Fibroblast of mammary gland (primary cell): Measurements from ENCODE around the gene CAPN5.

Experiments used
- DNase-seq: peaks from one replicate; pipeline ENCODE4 v3.0.0-alpha.2; 2010; ENCODE audit warnings: low read depth
- H3K4me3 ChIP-seq: 2 replicates; pipeline ENCODE4 v1.5.1; 2011; ENCODE audit warnings: low read depth, mild to moderate bottlenecking, low read length, moderate library complexity; ENCODE audit not compliant: control insufficient read depth
- TF ChIP-seq, protein P1 (sequence below): conservative IDR thresholded peaks from 2 replicates; pipeline ENCODE4 v1.5.1; 2011; ENCODE audit warnings: low read depth, low read length, inconsistent platforms; ENCODE audit not compliant: control insufficient read depth, insufficient read depth

The CAPN5 gene

GRCh38 chr11:77117492-77117891 is 50.7 kb downstream of the CAPN5 start:
- H3K4me3 ChIP-seq: no peak overlapping the region
- TF ChIP-seq, protein P1, sequence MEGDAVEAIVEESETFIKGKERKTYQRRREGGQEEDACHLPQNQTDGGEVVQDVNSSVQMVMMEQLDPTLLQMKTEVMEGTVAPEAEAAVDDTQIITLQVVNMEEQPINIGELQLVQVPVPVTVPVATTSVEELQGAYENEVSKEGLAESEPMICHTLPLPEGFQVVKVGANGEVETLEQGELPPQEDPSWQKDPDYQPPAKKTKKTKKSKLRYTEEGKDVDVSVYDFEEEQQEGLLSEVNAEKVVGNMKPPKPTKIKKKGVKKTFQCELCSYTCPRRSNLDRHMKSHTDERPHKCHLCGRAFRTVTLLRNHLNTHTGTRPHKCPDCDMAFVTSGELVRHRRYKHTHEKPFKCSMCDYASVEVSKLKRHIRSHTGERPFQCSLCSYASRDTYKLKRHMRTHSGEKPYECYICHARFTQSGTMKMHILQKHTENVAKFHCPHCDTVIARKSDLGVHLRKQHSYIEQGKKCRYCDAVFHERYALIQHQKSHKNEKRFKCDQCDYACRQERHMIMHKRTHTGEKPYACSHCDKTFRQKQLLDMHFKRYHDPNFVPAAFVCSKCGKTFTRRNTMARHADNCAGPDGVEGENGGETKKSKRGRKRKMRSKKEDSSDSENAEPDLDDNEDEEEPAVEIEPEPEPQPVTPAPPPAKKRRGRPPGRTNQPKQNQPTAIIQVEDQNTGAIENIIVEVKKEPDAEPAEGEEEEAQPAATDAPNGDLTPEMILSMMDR: no peak
- no peak for DNase-seq

GRCh38 chr11:77118086-77118485 is 51.3 kb downstream of the CAPN5 start:
- TF ChIP-seq, protein P1: no peak
- no peak for DNase-seq
- no peak overlapping the region for H3K4me3 ChIP-seq

GRCh38 chr11:77118971-77119370 is 52.2 kb downstream of the CAPN5 start:
- TF ChIP-seq, protein P1: no peak
- DNase-seq: no peak
- no peak overlapping the region for H3K4me3 ChIP-seq

DNA sequence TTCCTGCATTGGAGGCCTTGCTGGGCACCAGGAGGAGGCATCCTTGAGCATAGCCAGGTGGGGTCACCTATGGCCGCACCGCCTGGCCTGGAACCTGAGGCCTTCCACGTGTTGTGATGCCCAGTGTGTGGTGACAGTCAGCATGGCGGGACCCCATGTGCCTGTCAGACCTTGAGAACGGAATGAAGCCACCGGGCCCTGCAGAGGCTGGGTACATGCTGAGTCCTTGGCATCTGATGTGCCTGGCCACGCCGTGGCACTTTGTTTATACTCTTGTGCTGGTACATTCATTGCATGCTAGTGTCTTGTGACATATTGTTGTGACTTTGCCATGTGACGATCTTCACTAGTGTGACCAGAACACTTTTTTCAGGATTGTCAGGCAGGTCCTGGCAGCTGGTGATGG is 52.8 kb downstream of the CAPN5 start:
- TF ChIP-seq, protein P1: no peak
- no peak for DNase-seq
- no peak overlapping the region for H3K4me3 ChIP-seq

- no peak for DNase-seq
- TF ChIP-seq, protein P1: no peak
- no peak overlapping the region for H3K4me3 ChIP-seq
Observed at GRCh38 chr11:77120571-77120970, 53.8 kb downstream of the CAPN5 start.

DNA sequence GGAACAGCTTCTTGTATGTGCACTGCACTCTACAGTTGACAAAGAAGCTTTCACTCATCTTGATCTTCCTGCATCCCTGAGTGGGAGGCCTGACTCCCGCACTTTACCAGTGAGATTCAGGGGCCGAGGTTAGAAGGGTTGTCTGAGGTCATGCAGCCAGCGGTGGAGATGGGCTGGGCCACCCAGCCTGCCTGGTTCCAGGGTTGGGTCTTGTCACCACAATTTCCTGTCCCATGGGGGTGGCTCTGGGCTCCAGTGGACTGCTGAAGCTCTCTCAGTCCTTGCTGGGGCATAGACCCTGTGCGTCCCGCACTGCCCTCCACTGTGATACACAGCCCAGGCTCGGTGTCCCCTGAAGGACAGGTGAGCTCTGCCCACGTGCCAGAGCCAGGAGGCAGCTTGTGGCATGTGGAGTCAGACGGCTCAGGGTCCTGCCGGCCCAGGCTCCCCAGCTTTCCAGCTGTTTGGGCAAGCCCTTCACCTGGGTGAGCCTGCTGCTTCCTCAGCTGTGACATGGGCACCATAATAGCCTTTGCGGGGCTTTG is 54.4 kb downstream of the CAPN5 start:
- no peak overlapping the region for H3K4me3 ChIP-seq
- TF ChIP-seq, protein P1: no peak
- DNase-seq: no peak
